ENCODE measurements around the gene ANKS1A.

Gene ANKS1A

DNA sequence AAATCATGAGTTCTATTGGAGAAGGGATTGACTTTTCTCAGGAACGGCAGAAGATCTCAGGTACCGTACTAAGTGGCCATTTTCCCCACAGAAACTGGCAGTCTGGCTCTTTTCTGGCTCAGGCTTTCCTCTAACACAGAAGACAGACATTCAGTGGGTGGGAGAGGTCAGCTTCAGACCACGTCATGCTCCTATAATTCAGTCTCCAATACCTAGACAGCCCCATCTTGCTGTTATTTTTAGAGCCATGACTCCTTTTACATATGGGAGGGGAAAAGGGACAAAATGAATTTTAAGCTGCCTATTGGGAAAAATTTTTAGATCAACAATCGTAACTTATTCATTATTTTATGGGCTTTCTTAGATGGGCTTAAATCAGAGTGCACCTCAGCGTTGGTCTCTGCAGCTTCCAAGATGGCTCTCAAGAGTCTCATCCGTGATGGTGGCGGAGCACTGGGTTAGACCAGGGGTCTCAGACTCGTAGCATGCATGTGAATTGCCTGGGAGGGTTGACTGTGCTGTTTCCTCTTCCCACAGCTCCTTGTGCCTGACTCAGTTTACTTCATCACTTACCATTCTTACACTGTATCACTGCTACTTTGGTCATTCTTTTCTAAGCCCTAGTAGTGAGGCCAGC is 165.2 kb downstream of the ANKS1A start:
- no peak for DNase-seq (ENCODE audit: low read depth)

DNA sequence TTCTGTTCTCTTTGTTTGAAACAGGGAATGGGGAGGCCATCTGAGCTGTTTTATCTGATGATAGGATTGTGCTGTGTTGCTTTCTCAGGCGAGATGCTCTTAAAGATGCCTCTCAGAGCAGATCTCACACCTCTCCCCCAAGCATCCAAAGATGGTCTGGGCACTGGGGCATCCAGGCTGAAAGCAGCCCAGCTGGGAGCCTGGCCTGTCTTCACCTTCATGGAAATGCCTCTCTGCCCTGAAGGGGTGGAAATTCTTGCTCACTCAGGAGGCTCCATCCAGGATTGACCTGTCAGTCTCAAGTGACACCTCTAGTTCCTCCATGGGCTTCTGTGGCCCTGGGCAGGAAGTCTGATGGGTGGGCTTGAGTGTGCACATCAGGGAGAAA is 165.7 kb downstream of the ANKS1A start:
- no peak for DNase-seq (ENCODE audit: low read depth)

DNA sequence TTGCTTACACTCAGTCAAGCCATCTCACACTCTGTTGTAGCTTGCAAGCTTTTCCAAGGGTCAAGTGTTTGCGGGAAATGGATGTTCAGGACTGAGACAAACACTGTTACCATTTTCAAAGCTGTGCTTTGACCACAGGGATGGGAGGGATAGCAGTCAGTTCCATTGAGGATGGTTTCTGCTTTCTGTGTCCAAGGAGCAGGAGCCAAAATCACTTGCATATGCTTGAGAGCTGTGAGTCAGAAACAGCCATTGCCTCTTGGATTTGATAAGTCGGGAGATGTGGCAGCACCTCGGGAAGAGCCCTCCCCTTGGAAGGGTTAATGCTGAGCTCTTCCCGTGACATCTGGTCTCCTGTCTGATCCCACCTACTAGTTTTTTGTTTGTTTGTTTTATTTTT is 166.8 kb downstream of the ANKS1A start:
- DNase-seq (ENCODE audit: low read depth), result no peak

DNA sequence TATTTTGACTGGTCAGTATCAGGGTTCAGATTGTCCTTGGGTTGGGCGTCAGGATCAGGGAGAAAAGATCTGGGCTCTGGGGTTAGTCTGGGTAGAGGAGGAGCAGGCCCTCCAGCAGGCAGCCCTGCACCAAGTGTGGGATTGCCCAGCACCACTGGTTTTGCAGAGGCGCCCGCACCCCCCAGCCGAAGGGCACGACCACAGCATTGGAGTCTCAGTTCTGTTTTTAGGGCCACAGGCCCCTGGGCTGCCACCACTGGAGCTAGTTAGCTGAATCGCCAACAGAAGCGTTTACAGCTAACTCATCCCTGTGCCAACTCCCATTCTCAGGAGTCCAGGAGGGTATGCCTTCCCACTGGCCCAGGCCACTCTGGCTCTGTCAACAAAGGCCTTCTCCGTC is 167.9 kb downstream of the ANKS1A start:
- DNase-seq (ENCODE audit: low read depth), result no peak

DNA sequence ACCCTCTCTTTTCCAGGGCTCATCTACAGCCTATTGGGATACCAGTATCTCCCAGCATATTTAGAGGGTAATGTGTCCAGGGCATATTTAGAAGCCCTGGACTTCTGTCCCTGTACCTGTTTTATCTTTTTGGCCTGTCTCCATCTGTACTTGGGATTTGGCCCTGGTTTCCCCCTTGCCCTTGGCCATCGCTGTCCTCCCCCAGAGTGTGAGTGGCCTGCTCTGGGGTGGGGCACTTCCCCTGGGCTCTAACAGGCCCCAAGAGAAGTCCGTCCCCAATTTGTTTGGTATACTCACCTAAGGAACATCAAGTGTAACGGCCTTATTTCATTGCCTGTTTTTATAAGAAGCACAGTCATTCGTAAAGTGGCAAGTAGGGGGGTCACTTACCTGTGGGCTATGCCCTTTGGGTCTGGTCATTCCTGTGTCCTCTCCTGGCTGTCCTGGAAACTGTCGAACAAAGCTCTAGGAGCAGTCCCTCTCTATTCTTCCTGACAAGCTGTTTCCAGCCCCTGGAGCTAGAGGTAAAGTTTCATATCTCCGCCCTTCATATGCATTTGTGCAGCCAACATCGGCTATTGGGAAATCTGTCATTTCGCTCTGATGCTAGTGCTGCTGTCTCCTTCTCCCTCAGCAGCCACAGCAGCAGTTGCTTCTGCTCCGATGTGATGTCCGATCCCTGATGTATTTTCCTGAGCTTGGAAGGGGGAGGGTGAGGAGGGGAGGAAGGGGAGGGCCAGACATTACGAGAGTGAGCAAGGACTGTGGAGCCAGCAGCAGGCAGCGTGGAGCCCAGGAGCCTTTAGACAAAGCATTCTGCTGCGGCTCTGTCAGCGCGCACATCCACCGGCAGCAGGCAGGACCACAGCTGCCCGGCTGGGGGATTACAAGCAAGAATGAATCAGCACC is 168.6 kb downstream of the ANKS1A start:
- DNase-seq (ENCODE audit: low read depth), result no peak

DNA sequence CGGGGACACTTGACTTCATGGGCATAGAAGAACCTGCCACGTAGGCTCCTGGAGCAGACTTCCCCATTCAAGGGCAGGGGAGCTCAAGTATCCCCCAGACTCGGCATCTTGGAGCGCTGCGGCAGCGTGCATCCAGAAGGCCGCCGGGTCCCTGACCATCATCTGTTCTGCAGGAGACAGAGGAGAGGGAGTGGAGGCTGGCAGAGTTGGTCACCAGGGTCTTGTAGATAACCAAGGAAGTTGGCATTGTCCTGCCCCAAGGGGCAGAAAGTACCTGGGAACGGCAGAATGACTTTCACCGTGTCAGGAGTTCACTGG is 169.3 kb downstream of the ANKS1A start:
- DNase-seq (ENCODE audit: low read depth), result no peak

DNA sequence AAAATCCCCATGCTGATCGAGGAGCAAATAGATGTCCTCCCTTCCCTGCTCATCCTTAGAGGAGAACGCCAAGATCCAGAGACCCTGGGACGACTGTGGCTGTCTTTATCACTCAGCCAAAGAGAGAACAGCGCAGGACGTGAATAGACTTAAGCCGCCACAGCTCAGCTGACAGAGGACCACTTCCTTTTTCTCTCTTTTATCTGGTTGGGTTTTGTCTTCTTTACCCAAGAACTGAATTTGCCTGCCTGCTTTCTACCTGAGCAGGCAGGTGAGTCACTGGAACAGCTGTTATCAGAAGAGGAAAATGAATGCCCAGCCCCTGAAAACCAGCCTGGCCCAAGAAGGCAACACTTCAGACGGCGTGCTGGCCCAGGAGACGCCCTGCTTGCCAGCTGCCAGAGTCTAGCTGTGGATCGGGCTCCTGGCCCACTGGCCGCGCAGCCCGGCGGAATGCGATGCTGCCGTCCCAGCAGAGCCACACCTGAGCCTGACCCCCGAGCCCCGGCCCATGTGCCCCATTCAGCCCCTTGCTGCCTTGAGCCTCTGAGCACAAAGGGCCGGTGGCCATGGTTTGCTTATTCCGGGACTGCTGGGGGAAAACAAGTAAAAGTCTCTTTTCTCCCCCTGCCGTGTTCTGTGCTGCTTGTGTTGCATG is 169.9 kb downstream of the ANKS1A start:
- no peak for DNase-seq (ENCODE audit: low read depth)

DNA sequence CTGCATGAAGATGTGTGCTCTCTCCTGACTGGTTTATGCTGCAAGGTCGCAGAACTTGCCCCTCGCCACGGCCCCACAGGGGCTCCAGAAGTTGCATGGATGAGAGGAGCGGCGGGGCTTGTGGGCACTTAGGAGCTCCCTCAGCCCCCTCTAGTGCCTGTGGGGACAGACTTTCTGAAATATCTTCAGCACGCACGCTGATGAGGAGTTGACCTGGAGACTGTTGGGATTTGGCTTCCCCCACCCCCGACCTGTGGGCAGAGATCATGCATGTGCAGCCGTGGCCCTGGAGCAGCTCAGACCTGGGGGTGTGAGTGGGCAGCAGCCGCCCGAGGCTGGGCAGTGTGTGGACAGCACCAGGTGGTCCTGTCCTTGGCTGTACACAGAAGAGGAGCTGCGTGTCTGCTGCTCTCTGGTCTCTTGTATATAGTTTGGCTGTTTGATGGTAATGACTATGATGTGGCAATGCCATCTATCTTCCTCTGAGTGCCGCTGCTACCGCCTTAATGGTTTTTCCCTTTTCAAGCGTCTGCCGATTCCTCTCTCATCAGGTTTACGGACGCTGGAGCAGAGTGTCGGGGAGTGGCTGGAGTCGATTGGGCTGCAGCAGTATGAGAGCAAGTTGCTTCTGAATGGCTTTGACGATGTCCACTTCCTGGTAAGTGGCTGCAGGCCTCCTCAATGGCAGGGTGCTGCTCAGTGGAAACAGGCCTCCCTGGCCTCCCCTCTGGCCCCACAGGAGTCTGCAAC is 170.7 kb downstream of the ANKS1A start:
- DNase-seq (ENCODE audit: low read depth), result no peak

DNA sequence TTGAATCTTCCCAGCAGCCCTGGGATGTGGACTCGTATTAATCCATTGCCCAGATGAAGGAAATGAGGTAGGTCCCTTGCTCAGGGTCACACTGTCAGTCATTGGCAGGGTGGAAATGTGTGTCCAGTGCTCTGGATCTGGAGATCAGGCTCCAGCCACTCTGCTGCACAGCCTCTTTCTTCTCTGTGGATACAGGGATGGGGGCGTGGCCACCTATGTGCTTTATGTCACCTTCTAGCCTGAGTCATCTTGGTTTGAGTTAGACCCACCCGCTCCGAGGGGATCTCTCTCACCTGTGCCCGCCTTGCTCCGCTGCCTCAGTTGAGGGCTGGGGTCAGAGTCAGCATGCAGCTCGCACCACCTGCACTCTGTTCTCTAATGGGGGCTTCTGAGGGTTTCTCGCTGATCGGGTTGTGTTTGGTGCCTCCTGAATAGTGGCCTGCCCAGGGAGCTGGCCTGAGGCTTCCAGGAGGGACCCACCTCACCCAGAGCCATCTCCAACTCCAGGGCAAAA is 172.1 kb downstream of the ANKS1A start:
- no peak for DNase-seq (ENCODE audit: low read depth)

DNA sequence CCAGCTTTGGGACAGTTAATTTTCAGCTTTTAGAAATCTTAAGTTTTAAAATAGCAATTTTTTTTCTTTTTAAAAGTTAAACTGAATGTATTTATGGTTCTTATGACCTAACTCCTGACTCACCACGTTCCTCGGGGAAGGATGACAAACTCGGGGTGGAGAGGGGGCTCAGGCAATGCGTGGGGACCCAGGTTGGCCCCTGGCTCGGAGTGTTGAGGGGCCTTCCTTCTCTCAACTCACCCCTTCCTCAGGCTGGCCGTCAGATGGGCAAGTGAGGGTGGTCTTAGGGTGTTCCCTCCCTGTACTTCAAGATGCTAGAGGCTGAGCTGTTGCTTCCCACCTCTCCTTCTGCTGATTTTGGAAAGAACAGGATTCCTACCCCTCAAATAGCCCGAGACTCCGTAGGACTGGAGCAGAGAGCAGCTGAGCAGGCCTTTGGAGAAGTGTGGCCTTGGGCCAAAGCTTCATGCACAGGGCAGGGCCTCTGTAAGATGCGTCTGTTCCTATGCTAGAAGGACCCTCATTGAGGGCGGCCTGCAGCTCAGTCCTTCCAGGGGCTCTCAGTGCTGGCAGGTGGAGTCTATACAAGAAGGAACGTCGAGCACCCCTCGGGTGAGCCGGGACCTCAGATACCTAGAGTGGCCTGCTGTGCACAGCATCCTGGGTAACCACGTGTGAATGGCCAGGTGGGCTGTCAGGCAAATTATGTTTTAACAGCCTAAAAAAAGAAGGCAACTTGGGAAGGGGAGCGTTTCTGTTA is 172.8 kb downstream of the ANKS1A start:
- no peak for DNase-seq (ENCODE audit: low read depth)

DNA sequence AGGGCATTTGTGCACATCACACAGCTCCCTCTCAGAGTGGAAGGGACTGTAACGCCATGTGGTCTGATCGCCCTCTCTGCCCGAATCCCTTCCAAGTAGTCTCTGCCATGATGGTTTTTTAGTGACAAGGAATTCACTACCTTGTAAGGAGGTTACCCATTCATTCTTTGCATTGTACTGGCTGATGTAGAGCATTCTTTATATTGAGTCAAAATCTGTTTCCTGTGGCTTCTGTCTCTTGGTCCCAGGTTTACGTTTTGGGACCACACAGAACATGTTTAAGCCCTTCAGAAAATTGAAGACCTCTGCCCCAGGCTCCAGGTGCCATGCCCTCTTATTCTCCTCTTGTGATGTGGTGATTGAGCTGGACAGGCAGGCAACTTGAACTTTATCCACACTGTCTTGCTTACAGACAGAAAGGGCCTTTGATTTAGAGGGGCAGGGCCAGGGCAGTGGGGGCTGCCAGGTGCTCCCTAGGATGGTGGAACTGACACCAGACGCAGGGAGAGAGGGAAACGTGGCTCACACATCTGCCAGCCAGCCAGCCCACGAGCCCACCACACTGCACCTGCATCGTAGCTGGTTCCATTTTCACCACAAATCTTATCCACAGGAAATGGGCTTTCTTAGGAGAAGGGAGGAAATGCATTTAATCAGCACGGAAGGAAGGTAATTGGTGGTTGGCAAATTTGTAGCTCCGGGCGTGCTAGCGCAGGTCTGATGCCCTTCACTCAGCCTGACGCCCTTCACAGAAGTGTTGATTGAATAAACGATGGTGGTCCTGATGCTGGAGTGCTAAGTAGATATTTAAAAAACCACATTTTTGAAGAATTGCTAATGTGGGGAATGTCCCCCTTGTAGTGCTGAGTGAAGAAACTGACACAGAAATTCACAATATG is 173.9 kb downstream of the ANKS1A start:
- DNase-seq (ENCODE audit: low read depth), result no peak

DNA sequence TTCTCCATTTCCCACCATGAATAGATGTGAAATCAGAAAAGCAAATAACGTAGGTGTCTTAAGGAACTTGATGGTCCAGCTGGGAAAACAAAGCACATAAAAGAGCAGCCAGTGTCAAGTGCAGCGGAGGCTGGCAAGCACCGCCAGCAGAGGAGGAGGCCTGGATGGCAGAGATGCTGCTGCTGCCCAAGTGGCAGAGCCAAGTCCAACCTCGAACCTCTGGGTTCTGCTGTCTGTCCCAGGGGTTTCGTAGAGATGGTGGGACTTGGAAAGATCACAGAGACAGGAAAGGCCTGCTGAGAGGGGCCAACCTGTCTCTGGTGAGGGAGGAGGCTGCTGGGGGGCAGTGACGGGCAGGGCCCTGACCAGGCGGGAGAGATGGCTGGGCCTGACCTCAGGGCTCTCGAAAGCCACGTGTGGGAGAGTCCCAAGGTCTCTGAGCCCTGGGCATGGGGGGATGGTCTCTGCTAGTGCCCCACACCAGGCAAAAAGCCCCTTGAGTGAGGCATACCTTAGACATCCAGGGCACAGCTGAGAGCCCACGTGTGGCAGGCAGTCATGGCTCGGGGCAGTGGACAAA is 174.7 kb downstream of the ANKS1A start:
- DNase-seq (ENCODE audit: low read depth), result no peak

DNA sequence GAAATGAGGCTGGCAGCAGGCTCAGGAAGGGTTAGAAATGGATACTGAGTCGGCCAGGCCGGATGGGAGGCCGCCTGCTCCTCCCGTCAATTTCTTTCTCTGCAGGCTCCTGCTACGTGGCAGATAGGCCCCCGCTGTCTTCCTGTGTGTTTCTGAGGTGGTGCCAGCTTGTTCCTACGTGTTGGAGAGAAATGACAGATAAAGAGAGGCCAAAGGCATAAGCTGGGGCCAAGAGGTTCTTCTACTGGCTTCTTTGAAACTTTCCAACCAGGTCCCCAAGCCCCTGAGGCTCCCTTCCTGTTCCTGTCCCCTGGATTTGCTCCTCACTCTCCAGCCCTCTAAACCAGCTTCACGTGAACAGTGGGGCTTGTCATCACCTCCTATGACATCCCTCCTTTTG is 175.2 kb downstream of the ANKS1A start:
- DNase-seq (ENCODE audit: low read depth), result no peak

DNA sequence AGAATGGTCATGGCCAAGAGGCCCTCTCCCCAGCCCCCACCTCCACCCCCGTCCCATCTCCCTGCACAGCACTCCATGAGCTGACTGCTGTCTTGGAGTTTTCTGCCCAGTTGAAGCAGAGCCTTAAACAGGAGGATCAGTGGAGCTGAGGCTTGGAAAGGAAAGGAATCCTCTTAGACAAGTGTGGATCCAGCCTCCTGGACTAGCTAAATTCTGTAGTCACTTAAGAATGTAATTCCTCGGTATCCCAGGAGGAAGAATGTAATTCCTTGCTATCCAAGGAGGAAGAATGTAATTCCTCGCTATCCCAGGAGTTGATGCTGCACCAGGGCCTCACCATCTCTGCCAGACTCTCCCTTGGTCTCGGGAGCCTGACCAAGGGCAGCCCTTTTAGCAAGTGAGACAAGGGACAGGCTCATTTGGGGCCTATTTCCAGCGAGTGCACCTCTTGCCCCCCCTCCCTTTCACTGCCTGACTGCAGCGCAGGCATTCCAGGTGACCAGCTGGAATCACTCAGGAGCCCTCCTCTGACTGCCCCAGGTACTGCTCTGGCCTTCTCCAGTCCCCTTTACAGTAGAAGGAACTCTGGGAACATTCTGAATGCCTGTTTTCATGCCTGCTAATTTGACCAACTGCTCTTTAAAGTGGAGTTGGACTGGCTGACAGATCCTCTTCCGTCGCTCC is 175.8 kb downstream of the ANKS1A start:
- no peak for DNase-seq (ENCODE audit: low read depth)

DNA sequence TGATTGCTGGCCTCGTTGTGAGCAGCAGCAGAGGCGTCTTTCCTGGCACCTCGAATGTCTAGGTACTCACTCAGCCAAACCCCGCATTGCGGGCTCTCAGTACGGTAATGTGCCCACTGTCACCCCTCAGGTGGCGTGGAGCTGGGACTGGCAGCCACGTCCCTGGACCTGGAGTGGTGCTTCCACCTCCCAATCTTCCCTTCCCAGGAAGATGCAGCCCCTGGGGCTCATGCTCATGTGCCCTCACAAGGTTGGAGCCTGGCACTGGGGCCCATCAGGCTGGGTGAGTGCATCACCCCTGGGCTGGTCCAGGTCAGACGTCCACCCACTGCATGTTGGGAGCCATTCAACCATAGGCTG is 176.4 kb downstream of the ANKS1A start:
- no peak for DNase-seq (ENCODE audit: low read depth)

DNA sequence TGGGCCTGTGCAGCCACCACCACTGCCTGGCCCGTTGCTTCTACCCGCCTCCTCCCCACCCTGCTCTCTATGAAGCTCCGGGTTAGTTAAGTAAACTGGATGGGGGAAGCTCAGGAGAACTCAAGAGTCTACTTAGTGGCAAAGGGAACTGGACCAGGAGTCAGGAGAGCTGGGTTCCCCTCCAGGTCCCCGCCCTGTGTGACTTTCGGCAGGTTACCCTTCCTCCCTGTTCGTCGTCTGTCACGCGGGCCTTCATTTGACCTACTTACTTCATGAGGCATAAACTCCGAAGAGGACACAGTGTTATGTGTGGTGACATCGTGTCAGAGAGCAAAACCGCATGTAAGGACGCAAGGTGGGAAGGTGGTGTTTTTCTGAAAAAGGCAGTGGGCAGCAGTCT is 176.8 kb downstream of the ANKS1A start:
- DNase-seq (ENCODE audit: low read depth), result no peak

DNA sequence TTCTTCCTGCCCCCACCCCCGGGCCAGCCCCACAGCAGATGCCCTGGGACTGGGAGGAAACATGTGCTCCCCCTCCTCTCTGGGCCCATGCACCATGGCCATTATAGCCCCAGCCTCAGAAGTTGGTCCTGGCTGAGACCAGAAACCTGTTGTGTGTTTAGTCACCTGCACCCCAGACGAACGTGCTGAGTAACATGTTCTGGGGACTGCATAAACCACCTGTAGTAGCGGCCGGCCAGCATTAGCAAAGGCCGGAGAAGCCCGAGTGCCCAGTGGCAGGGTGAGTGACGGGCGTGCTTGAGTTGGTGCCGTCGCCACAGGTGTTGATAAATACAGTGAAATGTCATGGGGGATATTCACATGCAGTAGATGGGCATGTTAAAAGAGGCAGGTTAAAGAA is 178.2 kb downstream of the ANKS1A start:
- no peak for DNase-seq (ENCODE audit: low read depth)

DNA sequence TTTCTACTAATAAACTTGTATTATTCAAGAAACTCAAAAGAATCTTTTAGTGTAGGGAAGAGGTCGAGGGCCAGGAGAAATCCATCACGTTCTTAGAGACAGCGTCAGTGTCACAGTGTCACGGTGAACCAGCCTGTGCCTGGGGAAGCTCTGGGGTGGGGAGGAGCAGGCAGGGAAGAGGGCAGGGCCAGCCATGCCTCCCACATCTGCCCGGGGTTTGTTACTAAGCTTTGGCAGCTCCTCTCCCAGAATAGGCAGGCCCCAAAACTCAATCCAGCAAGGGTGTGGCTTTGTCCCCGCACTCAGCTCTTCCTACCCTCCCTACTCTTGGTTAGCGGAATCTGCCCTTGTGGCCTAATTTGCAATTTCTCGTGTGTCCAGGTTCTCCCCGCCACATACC is 179.2 kb downstream of the ANKS1A start:
- DNase-seq (ENCODE audit: low read depth), result no peak

DNA sequence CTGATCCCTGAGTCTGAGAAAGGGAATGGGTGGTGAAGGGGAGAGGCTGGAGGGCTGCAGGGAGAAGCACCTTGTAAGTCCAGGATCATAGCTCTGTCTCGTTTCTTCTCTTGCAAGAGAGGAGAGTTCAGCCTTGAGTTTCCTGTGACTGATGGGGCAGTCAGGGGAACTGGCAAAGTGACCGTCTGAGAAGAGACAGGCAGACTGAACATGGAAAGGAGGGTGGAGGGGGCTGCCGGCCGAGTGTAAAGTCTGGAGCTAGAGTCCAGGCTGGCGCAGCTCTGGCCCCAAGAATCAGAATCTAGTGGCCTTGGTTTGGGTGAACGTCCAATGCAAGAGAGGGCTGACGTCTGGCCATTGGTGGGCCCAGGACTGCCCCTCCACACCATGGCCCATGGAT is 179.6 kb downstream of the ANKS1A start:
- no peak for DNase-seq (ENCODE audit: low read depth)

DNA sequence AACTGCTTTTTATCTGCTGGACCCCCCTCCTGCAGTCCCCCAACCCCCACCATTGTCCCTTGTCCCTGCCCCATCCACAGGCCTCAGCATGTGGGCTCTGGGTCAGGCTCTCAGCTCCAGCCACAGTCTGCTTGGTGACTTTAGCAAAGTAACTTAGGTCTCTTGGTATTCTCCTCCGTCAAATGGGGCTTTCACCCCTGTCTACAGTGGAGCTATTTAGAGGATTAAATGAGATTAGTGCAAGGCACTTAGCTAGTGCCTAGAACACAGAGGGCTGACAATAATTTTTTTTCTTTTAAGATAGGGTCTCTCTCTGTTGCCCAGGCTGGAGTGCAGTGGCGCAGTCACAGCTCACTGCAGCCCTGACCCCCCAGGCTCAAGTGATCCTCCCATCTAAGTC is 180.2 kb downstream of the ANKS1A start:
- DNase-seq (ENCODE audit: low read depth), result no peak
